Right lobe of liver (tissue), 4 donors: ENCODE results near the gene SH3TC1.

Experiments
- CTCF ChIP-seq, 4 donors: fragments of 200-600 bp in 3 of 4; fragments of 450-650 bp in 1 of 4; IDR thresholded peaks; one replicate each; pipeline versions ENCODE4 v1.5.1 to v1.8.0; 2016 to 2022; ENCODE audit warnings: antibody characterized with exemption in 4 of 4, mild to moderate bottlenecking in 2 of 4
- POLR2A ChIP-seq: fragments of 450-650 bp; IDR thresholded peaks from one replicate; pipeline ENCODE4 v1.6.1; 2017; ENCODE audit warnings: antibody characterized with exemption, mild to moderate bottlenecking
- donor health status: DM: no; HTN: no; CAD: no.
- donor health status: DM: no; HTN: no; CAD: no.
- donor health status: DM: no; HTN: yes; CAD: no.

GRCh38 chr4:8238036-8238511, 39.0 kb downstream of the SH3TC1 start:
- no peak for TF ChIP-seq CTCF (IDR thresholded peaks at IDR 0.05)
- no peak for TF ChIP-seq POLR2A
